H1 (cell line): ENCODE results near the gene UNC13C. TPM values are rescaled to one million over a fixed set of nuclear protein-coding genes. Genes with fewer than 3 reads are reported as not detected.

Experiments used
- CHD2 ChIP-seq: IDR thresholded peaks from 2 replicates; pipeline ENCODE4 v1.6.1; 2012; ENCODE audit warnings: low read length, improper control_type of control experiment
- CHD7 ChIP-seq: fragments of 300-600 bp; sonication (generic); IDR thresholded peaks from 2 replicates; pipeline ENCODE4 v1.7.1; 2012; ENCODE audit warnings: low read length, moderate library complexity, mild to moderate bottlenecking, inconsistent platforms; ENCODE audit not compliant: insufficient replicate concordance
- E2F6 ChIP-seq: IDR thresholded peaks from 2 replicates; pipeline ENCODE4 v1.6.1; 2012; ENCODE audit warnings: inconsistent platforms
- EZH2 ChIP-seq: fragments of 200-600 bp; sonication (generic); IDR thresholded peaks from 2 replicates; pipeline ENCODE4 v1.7.1; 2012; ENCODE audit warnings: low read depth, mild to moderate bottlenecking, moderate library complexity, low read length, inconsistent platforms; ENCODE audit not compliant: severe bottlenecking
- FOSL1 ChIP-seq: IDR thresholded peaks from 2 replicates; pipeline ENCODE4 v1.6.1; 2011; ENCODE audit warnings: mild to moderate bottlenecking, low read depth, low read length, moderate library complexity; ENCODE audit not compliant: insufficient read depth
- POLR2A ChIP-seq, 2 experiments: IDR thresholded peaks; 1 replicate in 1 of 2; 2 replicates in 1 of 2; pipeline ENCODE4 v1.6.1; 2011; ENCODE audit warnings: low read depth in 2 of 2, low read length in 2 of 2, mild to moderate bottlenecking in 2 of 2; ENCODE audit errors: control extremely low read depth in 1 of 2
- POU5F1 ChIP-seq: IDR thresholded peaks from 2 replicates; pipeline ENCODE4 v1.6.1; 2011; ENCODE audit warnings: low read depth, mild to moderate bottlenecking, low read length, moderate library complexity
- SIRT6 ChIP-seq: IDR thresholded peaks from one replicate; pipeline ENCODE4 v1.7.1; 2012; ENCODE audit warnings: low read length, inconsistent platforms
- TEAD4 ChIP-seq: IDR thresholded peaks from 2 replicates; pipeline ENCODE4 v1.6.1; 2012; ENCODE audit warnings: low read depth, low read length, inconsistent platforms, mixed read lengths
- polyA plus RNA-seq, 7 experiments: library from polyadenylated mRNA; depleted of rRNA in 3 of 7; stranded (reverse) in 5 of 7; unstranded in 2 of 7; fragments of >200 nt in 5 of 7; fragments of 200-250 nt in 2 of 7; gene quantifications; 1 replicate in 5 of 7; 2 replicates in 1 of 7; 4 replicates in 1 of 7; pipeline versions ENCODE4 v1.2.1 to v1.2.3, GENCODE V29; 2011 to 2013; ENCODE audit warnings: missing spikeins in 2 of 7, mixed read lengths in 2 of 7
- total RNA-seq: library from RNA; stranded (reverse); fragmentation: NEBNext Ultra II Directional; extraction: Animal tissue kit (Norgen Biotek cat#: 25700); gene quantifications from 2 replicates; pipeline ENCODE4 v1.2.1, GENCODE V29; 2021

The UNC13C gene
- total and polyA plus RNA-seq, 2 of the 8 experiments (the other 6 are each of a cell fraction or from before 2014, with no cell fraction given) = 0.02 to 0.13 TPM

GRCh38 chr15:54373332-54373731, 395.1 kb downstream of the UNC13C start (continued):
- TF ChIP-seq CHD7 = no peak
- no peak for TF ChIP-seq CHD2
- no peak for TF ChIP-seq POLR2A (IDR thresholded peaks at IDR 0.05; ENCODE audit: control extremely low read depth in 1 of 2, low read depth in 2 of 2, low read length in 2 of 2)
- TF ChIP-seq TEAD4 = no peak
- no peak for TF ChIP-seq EZH2
- TF ChIP-seq POU5F1 = no peak
- no peak for TF ChIP-seq SIRT6
- TF ChIP-seq FOSL1 = no peak
- no peak for TF ChIP-seq E2F6
